HL-60 (cell line): ENCODE data around the gene TSPAN6.

Experiments
- DNase-seq, 2 experiments: peaks; one replicate each; pipeline ENCODE4 v3.0.0-alpha.2; 2010 to 2020; ENCODE audit warnings: low read depth in 1 of 2, low spot score in 1 of 2
- H3K27ac ChIP-seq: fragments of 250-450 bp; sonication (Bioruptor Pico); replicated peaks from 2 replicates; pipeline ENCODE4 v1.5.1; 2020; ENCODE audit warnings: mild to moderate bottlenecking, moderate library complexity
- H3K27me3 ChIP-seq: fragments of 250-450 bp; sonication (Bioruptor Pico); 2 replicates; pipeline ENCODE4 v1.5.1; 2021; ENCODE audit warnings: mild to moderate bottlenecking, moderate library complexity; ENCODE audit not compliant: insufficient read depth, poor library complexity, severe bottlenecking
- H3K4me3 ChIP-seq: replicated peaks from 2 replicates; pipeline ENCODE4 v1.5.1; 2011; ENCODE audit warnings: mild to moderate bottlenecking, control low read depth, low read length; ENCODE audit not compliant: insufficient read depth
- GABPA ChIP-seq: IDR thresholded peaks from 2 replicates; pipeline ENCODE4 v1.6.1; 2012; ENCODE audit warnings: low read depth
- POLR2AphosphoS5 ChIP-seq: IDR thresholded peaks from 2 replicates; pipeline ENCODE4 v1.6.1; 2012; ENCODE audit warnings: low read depth
- SPI1 ChIP-seq: IDR thresholded peaks from 2 replicates; pipeline ENCODE4 v1.6.1; 2012; ENCODE audit warnings: low read depth, mild to moderate bottlenecking, borderline replicate concordance
- TF ChIP-seq, protein P1 (sequence below): IDR thresholded peaks from 2 replicates; pipeline ENCODE4 v1.6.1; 2012; ENCODE audit warnings: low read depth; ENCODE audit not compliant: insufficient replicate concordance
- TF ChIP-seq, protein P2 (sequence below): IDR thresholded peaks from one replicate; pipeline ENCODE4 v1.5.1; 2011; ENCODE audit warnings: low read length, control low read depth, inconsistent platforms; ENCODE audit not compliant: insufficient read depth

The TSPAN6 gene

DNA sequence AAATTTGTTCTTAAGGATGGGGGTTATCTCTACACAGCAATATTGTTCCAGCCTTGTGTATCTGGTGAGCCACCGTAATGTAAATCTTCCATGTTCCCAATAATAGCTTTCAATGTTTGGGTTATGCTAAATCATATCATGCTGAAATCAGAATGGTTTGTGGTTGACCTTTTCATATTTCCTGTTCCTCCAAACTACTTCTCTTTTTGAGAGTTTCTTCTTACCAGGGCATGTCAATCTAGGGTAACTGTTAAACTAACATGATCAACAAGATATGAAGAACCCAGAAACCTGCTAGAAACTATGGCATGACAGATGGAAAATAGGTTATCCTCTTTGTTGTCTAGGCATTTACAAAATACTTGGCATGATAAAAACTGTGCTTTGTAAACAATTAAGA lies 29.9 kb downstream of the TSPAN6 start:
- Histone ChIP-seq H3K4me3 (no peak overlapping the region), H3K27ac (no peak overlapping the region), H3K27me3 (peaks cover 16% of the 10 kb centered on the region)
- no peak for TF ChIP-seq POLR2AphosphoS5
- TF ChIP-seq, protein P1, sequence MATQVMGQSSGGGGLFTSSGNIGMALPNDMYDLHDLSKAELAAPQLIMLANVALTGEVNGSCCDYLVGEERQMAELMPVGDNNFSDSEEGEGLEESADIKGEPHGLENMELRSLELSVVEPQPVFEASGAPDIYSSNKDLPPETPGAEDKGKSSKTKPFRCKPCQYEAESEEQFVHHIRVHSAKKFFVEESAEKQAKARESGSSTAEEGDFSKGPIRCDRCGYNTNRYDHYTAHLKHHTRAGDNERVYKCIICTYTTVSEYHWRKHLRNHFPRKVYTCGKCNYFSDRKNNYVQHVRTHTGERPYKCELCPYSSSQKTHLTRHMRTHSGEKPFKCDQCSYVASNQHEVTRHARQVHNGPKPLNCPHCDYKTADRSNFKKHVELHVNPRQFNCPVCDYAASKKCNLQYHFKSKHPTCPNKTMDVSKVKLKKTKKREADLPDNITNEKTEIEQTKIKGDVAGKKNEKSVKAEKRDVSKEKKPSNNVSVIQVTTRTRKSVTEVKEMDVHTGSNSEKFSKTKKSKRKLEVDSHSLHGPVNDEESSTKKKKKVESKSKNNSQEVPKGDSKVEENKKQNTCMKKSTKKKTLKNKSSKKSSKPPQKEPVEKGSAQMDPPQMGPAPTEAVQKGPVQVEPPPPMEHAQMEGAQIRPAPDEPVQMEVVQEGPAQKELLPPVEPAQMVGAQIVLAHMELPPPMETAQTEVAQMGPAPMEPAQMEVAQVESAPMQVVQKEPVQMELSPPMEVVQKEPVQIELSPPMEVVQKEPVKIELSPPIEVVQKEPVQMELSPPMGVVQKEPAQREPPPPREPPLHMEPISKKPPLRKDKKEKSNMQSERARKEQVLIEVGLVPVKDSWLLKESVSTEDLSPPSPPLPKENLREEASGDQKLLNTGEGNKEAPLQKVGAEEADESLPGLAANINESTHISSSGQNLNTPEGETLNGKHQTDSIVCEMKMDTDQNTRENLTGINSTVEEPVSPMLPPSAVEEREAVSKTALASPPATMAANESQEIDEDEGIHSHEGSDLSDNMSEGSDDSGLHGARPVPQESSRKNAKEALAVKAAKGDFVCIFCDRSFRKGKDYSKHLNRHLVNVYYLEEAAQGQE = no peak
- TF ChIP-seq SPI1 = no peak
- TF ChIP-seq, protein P2, sequence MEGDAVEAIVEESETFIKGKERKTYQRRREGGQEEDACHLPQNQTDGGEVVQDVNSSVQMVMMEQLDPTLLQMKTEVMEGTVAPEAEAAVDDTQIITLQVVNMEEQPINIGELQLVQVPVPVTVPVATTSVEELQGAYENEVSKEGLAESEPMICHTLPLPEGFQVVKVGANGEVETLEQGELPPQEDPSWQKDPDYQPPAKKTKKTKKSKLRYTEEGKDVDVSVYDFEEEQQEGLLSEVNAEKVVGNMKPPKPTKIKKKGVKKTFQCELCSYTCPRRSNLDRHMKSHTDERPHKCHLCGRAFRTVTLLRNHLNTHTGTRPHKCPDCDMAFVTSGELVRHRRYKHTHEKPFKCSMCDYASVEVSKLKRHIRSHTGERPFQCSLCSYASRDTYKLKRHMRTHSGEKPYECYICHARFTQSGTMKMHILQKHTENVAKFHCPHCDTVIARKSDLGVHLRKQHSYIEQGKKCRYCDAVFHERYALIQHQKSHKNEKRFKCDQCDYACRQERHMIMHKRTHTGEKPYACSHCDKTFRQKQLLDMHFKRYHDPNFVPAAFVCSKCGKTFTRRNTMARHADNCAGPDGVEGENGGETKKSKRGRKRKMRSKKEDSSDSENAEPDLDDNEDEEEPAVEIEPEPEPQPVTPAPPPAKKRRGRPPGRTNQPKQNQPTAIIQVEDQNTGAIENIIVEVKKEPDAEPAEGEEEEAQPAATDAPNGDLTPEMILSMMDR = no peak
- no peak for TF ChIP-seq GABPA
- peak in 1 of 2 experiments; percentile 1 for DNase-seq

DNA sequence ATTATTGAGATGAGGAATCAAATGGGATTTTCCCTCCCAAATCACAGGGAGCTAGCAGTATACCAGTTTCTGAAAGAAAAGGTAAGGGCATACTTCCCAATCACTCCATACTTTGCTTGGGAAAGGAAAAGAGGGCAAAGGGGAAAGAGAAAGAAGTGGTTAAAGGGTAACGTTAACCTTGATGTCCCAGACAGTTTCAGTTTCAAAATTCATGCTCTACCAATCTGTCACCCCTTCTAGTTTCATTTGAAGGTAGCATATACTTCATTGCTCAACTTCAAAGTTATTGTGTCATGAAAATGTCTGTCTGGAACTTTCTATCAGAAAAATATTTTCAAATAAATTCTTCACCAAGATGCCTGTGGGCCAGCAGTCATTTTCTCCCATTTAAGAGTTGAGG lies 35.8 kb downstream of the TSPAN6 start:
- Histone ChIP-seq H3K4me3 (no peak overlapping the region), H3K27ac (no peak overlapping the region), H3K27me3 (peaks cover 9% of the 10 kb centered on the region)
- DNase-seq = no peak
- TF ChIP-seq POLR2AphosphoS5 (no peak), GABPA (no peak), SPI1 (no peak)
- TF ChIP-seq, protein P1 = no peak
- TF ChIP-seq, protein P2 = no peak

DNA sequence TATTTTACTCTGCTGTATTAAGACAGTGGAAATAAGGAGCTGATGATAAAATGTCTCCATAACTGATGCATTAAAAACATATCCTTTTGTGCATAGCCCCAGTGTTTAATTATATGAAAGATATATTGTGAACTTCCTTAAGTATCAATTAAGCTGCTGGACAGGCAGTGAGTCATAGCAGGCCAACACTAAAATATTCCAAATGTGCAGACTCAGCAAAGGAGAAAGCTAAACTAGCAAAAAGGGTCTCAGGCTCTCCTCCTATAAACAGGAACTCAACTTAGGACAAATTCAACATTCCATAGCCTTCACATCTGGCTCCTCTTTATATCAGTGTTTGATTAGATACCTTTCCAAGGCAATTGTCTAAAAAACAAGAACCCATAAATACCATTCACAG lies 36.3 kb downstream of the TSPAN6 start:
- Histone ChIP-seq H3K27me3 (peaks cover 9% of the 10 kb centered on the region), H3K4me3 (no peak overlapping the region), H3K27ac (no peak overlapping the region)
- TF ChIP-seq, protein P1 = no peak
- TF ChIP-seq GABPA (no peak), SPI1 (no peak), POLR2AphosphoS5 (no peak)
- TF ChIP-seq, protein P2 = no peak
- DNase-seq = no peak
